GM18498 (cell line): ENCODE measurements around the gene TBX1.
"Not testable (repeated sequence)": the region's sequence is repeated elsewhere in the genome, so short reads cannot be mapped to it uniquely, and the experiment has no call there.

Experiments used
- ATAC-seq: cut with Tn5 transposase; IDR thresholded peaks from one replicate; pipeline ENCODE4 v1.9.1; 2021; ENCODE audit warnings: mild to moderate bottlenecking, moderate library complexity; ENCODE audit not compliant: unreplicated experiment

The TBX1 gene

GRCh38 chr22:19763458-19764298 is 3.1 kb downstream of the TBX1 start:
- no peak for ATAC-seq

GRCh38 chr22:19764299-19764593 is 3.7 kb downstream of the TBX1 start:
- ATAC-seq, result no peak

- no peak for ATAC-seq
Observed at GRCh38 chr22:19764636-19765476, 4.3 kb downstream of the TBX1 start.

GRCh38 chr22:19765477-19766239 is 5.1 kb downstream of the TBX1 start:
- no peak for ATAC-seq

GRCh38 chr22:19766240-19766510 is 5.6 kb downstream of the TBX1 start:
- no peak for ATAC-seq

GRCh38 chr22:19766511-19767426 is 6.2 kb downstream of the TBX1 start:
- no peak for ATAC-seq

- ATAC-seq, result no peak
Observed at GRCh38 chr22:19767427-19768341, 7.1 kb downstream of the TBX1 start.

GRCh38 chr22:19769393-19769715 is 8.8 kb downstream of the TBX1 start:
- ATAC-seq, result no peak

GRCh38 chr22:19770349-19771220 is 10.0 kb downstream of the TBX1 start:
- ATAC-seq, result no peak

- ATAC-seq, result no peak
Observed at GRCh38 chr22:19772422-19772672, 11.8 kb downstream of the TBX1 start.

GRCh38 chr22:19772673-19773469 is 12.3 kb downstream of the TBX1 start:
- peak; percentile 76 for ATAC-seq

GRCh38 chr22:19773470-19774040 is 13.0 kb downstream of the TBX1 start:
- peak; percentile 12 for ATAC-seq

GRCh38 chr22:19774628-19775027 is 14.1 kb downstream of the TBX1 start:
- ATAC-seq, result no peak

GRCh38 chr22:19775496-19776325 is 15.1 kb downstream of the TBX1 start:
- no peak for ATAC-seq

- no peak for ATAC-seq
Observed at GRCh38 chr22:19776433-19777031, 16.0 kb downstream of the TBX1 start.

- ATAC-seq, result not testable (repeated sequence)
Observed at GRCh38 chr22:19777192-19777591, 16.6 kb downstream of the TBX1 start.

- no peak for ATAC-seq
Observed at GRCh38 chr22:19779011-19779421, 18.4 kb downstream of the TBX1 start.
